ENCODE results near the gene GSX1. TPM values are rescaled to one million over a fixed set of nuclear protein-coding genes. Genes with fewer than 3 reads are reported as not detected.
"Not testable (repeated sequence)": the region's sequence is repeated elsewhere in the genome, so short reads cannot be mapped to it uniquely, and the experiment has no call there.

Gene GSX1
- total RNA-seq, 1 donor from 2014 or later: not detected

- Histone ChIP-seq H3K4me3 (no peak overlapping the region), H3K36me3 (no peaks in the 10 kb centered on the region), H3K9me3 (no peaks in the 10 kb centered on the region), H3K27me3 (no peaks in the 10 kb centered on the region), H3K27ac (no peak overlapping the region), H3K4me1 (no peaks in the 10 kb centered on the region)
- TF ChIP-seq POLR2AphosphoS5 (IDR thresholded peaks at IDR 0.05; ENCODE audit: insufficient read depth in 1 of 2, low read depth in 1 of 2) (no peak), POLR2A (IDR thresholded peaks at IDR 0.05) (no peak), CTCF (IDR thresholded peaks at IDR 0.05) (no peak)
- intact Hi-C loops (cut with DNase I): no loop called here
- DNase-seq (ENCODE audit: extremely low spot score in 2 of 2): no peak
Observed at GRCh38 chr13:27806744-27807387, 14.6 kb downstream of the GSX1 start.

- Histone ChIP-seq H3K27me3 (no peaks in the 10 kb centered on the region), H3K4me1 (no peaks in the 10 kb centered on the region), H3K4me3 (no peak overlapping the region), H3K9me3 (no peaks in the 10 kb centered on the region), H3K27ac (no peak overlapping the region), H3K36me3 (no peaks in the 10 kb centered on the region)
- intact Hi-C loops (cut with DNase I): no loop called here
- TF ChIP-seq POLR2AphosphoS5 (IDR thresholded peaks at IDR 0.05; ENCODE audit: insufficient read depth in 1 of 2, low read depth in 1 of 2): no peak
- no peak for TF ChIP-seq CTCF (IDR thresholded peaks at IDR 0.05)
- no peak for TF ChIP-seq POLR2A (IDR thresholded peaks at IDR 0.05)
- DNase-seq (ENCODE audit: extremely low spot score in 2 of 2): no peak
Observed at GRCh38 chr13:27808851-27809550, 16.7 kb downstream of the GSX1 start.

- H3K4me1 ChIP-seq: no peaks in the 10 kb centered on the region
- no peaks in the 10 kb centered on the region for H3K27me3 ChIP-seq
- H3K4me3 ChIP-seq: no peak overlapping the region
- no peak overlapping the region for H3K27ac ChIP-seq
- no peak for TF ChIP-seq POLR2AphosphoS5 (IDR thresholded peaks at IDR 0.05; ENCODE audit: insufficient read depth in 1 of 2, low read depth in 1 of 2)
- no peak for TF ChIP-seq POLR2A (IDR thresholded peaks at IDR 0.05)
- TF ChIP-seq CTCF (IDR thresholded peaks at IDR 0.05): no peak
- no peaks in the 10 kb centered on the region for H3K36me3 ChIP-seq
- no peaks in the 10 kb centered on the region for H3K9me3 ChIP-seq
- intact Hi-C loops (cut with DNase I): no loop called here
- DNase-seq (ENCODE audit: extremely low spot score in 2 of 2): no peak
Observed at GRCh38 chr13:27810009-27810408, 17.7 kb downstream of the GSX1 start.

- H3K27me3 ChIP-seq: no peaks in the 10 kb centered on the region
- no peaks in the 10 kb centered on the region for H3K9me3 ChIP-seq
- no peak overlapping the region for H3K4me3 ChIP-seq
- H3K4me1 ChIP-seq: no peaks in the 10 kb centered on the region
- no peaks in the 10 kb centered on the region for H3K36me3 ChIP-seq
- intact Hi-C loops (cut with DNase I): no loop called here
- no peak for DNase-seq (ENCODE audit: extremely low spot score in 2 of 2)
- no peak overlapping the region for H3K27ac ChIP-seq
- TF ChIP-seq POLR2AphosphoS5 (IDR thresholded peaks at IDR 0.05; ENCODE audit: insufficient read depth in 1 of 2, low read depth in 1 of 2): no peak
- TF ChIP-seq CTCF (IDR thresholded peaks at IDR 0.05): no peak
- no peak for TF ChIP-seq POLR2A (IDR thresholded peaks at IDR 0.05)
Observed at GRCh38 chr13:27810461-27810860, 18.2 kb downstream of the GSX1 start.

- DNase-seq (ENCODE audit: extremely low spot score in 2 of 2): no peak
- Histone ChIP-seq H3K27me3 (no peaks in the 10 kb centered on the region), H3K27ac (no peak overlapping the region), H3K4me3 (no peak overlapping the region), H3K9me3 (no peaks in the 10 kb centered on the region), H3K4me1 (no peaks in the 10 kb centered on the region), H3K36me3 (no peaks in the 10 kb centered on the region)
- no peak for TF ChIP-seq POLR2A (IDR thresholded peaks at IDR 0.05)
- no peak for TF ChIP-seq CTCF (IDR thresholded peaks at IDR 0.05)
- TF ChIP-seq POLR2AphosphoS5 (IDR thresholded peaks at IDR 0.05; ENCODE audit: insufficient read depth in 1 of 2, low read depth in 1 of 2): no peak
- intact Hi-C loops (cut with DNase I): no loop called here
Observed at GRCh38 chr13:27813826-27814225, 21.5 kb downstream of the GSX1 start.

- H3K4me1 ChIP-seq; intact Hi-C loops (cut with DNase I); H3K9me3 ChIP-seq; DNase-seq (ENCODE audit: extremely low spot score in 2 of 2); H3K4me3 ChIP-seq; H3K27me3 ChIP-seq; H3K27ac ChIP-seq; H3K36me3 ChIP-seq: not testable (repeated sequence)
Observed at GRCh38 chr13:27817832-27818231, 25.5 kb downstream of the GSX1 start.
